K562 (cell line): ENCODE data around the gene RIT2. TPM values are rescaled to one million over a fixed set of nuclear protein-coding genes. Genes with fewer than 3 reads are reported as not detected.

Experiments used
- ATAC-seq: fragments of 200-7000 bp; cut with Tn5 transposase; 3 replicates; pipeline ENCODE4 v1.9.1; 2020; ENCODE audit warnings: moderate library complexity
- BruUV-seq: library from RNA; stranded (reverse); fragments of 400-500 nt; replicated peaks from 2 replicates; lab custom pipeline; 2021; lab: Mats Ljungman, UMichigan
- CTCF ChIA-PET: fragments of 300-600 bp; formaldehyde crosslinking; extraction: SDS; loops from one replicate; lab custom pipeline; 2021; ENCODE audit warnings: low intra/inter-chr PET ratio; lab: Yijun Ruan, JAX
- POLR2A ChIA-PET: fragments of 300-600, 350-650 bp; sonication (Branson Sonifier 250); formaldehyde crosslinking; extraction: SDS; loops from one replicate; lab custom pipeline; 2021; ENCODE audit warnings: antibody characterized with exemption, inconsistent platforms; lab: Yijun Ruan, JAX
- DNase-seq, 4 experiments: peaks; one replicate each; pipeline versions ENCODE4 v3.0.0 to v3.0.0-alpha.2; 2011 to 2018; ENCODE audit warnings: low spot score in 3 of 4, mixed read lengths in 3 of 4; ENCODE audit errors: extremely low read depth in 1 of 4
- FAIRE-seq: peaks from 2 replicates; lab custom pipeline; 2011; peaks lifted over from hg19 to GRCh38; lab: Jason Lieb, UNC
- H2AFZ ChIP-seq: 2 replicates; pipeline ENCODE4 v1.6.0; 2011; ENCODE audit warnings: low read depth, low read length, control low read depth, inconsistent platforms
- H3K27ac ChIP-seq: fragments of 200-600 bp; 3 replicates; pipeline ENCODE4 v1.8.0; 2011; ENCODE audit warnings: low read depth, mild to moderate bottlenecking, control low read depth, inconsistent platforms, low read length, moderate library complexity, mixed read lengths; ENCODE audit errors: extremely low read depth
- H3K27me3 ChIP-seq, 2 experiments: fragments of 300-600 bp in 1 of 2; 2 replicates in 1 of 2; 3 replicates in 1 of 2; pipeline versions ENCODE4 v1.6.0 to v1.8.0; 2011; ENCODE audit warnings: inconsistent platforms in 2 of 2, low read length in 2 of 2, mild to moderate bottlenecking in 1 of 2, mixed read lengths in 1 of 2, moderate library complexity in 1 of 2; ENCODE audit not compliant: control insufficient read depth in 2 of 2, insufficient read depth in 2 of 2
- H3K36me3 ChIP-seq: fragments of 300-600 bp; 3 replicates; pipeline ENCODE4 v1.8.0; 2011; ENCODE audit warnings: mild to moderate bottlenecking, low read length, inconsistent platforms; ENCODE audit not compliant: control insufficient read depth, insufficient read depth
- H3K4me1 ChIP-seq, 2 experiments: fragments of 200-600 bp in 1 of 2; replicated peaks in 1 of 2; 2 replicates in 1 of 2; 3 replicates in 1 of 2; pipeline versions ENCODE4 v1.5.1 to v1.8.0; 2011; ENCODE audit warnings: inconsistent platforms in 2 of 2, low read length in 2 of 2, mild to moderate bottlenecking in 1 of 2, mixed read lengths in 1 of 2, moderate library complexity in 1 of 2; ENCODE audit not compliant: control insufficient read depth in 2 of 2, insufficient read depth in 2 of 2
- H3K4me2 ChIP-seq: 2 replicates; pipeline ENCODE4 v1.6.1; 2011; ENCODE audit warnings: low read length, control low read depth, inconsistent platforms, mixed read lengths; ENCODE audit not compliant: insufficient read depth
- H3K4me3 ChIP-seq: fragments of 200-600 bp; sonication (generic), shearing (Covaris generic); 2 replicates; pipeline ENCODE4 v1.5.1; 2016; ENCODE audit warnings: control low read depth, inconsistent platforms
- H3K79me2 ChIP-seq: fragments of 200-600 bp; 3 replicates; pipeline ENCODE4 v1.8.0; 2011; ENCODE audit warnings: low read length, inconsistent platforms; ENCODE audit not compliant: control insufficient read depth, insufficient read depth
- H3K9ac ChIP-seq, 2 experiments: 2 replicates each; pipeline versions ENCODE4 v1.6.0 to v1.6.1; 2011; ENCODE audit warnings: low read depth in 2 of 2, low read length in 2 of 2, control low read depth in 1 of 2, inconsistent platforms in 1 of 2, mild to moderate bottlenecking in 1 of 2, mixed read lengths in 1 of 2; ENCODE audit not compliant: insufficient read depth in 1 of 2
- H3K9me1 ChIP-seq: one replicate; pipeline ENCODE4 v1.6.0; 2011; ENCODE audit warnings: inconsistent platforms, mild to moderate bottlenecking, low read length, moderate library complexity; ENCODE audit not compliant: control insufficient read depth, insufficient read depth
- H3K9me3 ChIP-seq: replicated peaks from 2 replicates; pipeline ENCODE4 v1.5.1; 2011; ENCODE audit warnings: low read depth, low read length, inconsistent platforms; ENCODE audit not compliant: control insufficient read depth, insufficient read depth
- H4K20me1 ChIP-seq: replicated peaks from 2 replicates; pipeline ENCODE4 v1.6.1; 2011; ENCODE audit warnings: low read length, inconsistent platforms, mixed read lengths; ENCODE audit not compliant: control insufficient read depth, insufficient read depth
- BDP1 ChIP-seq: IDR thresholded peaks from 3 replicates; pipeline ENCODE4 v1.6.1; 2011; ENCODE audit not compliant: insufficient read length, insufficient read depth
- CHD4 ChIP-seq: fragments of 200-600 bp; sonication (generic); IDR thresholded peaks from 3 replicates; pipeline ENCODE4 v1.6.1; 2012; ENCODE audit warnings: low read depth, mild to moderate bottlenecking, mixed read lengths, low read length, inconsistent platforms; ENCODE audit not compliant: insufficient read depth, insufficient replicate concordance, poor library complexity, severe bottlenecking
- FOXA1 ChIP-seq: fragments of 450-650 bp; IDR thresholded peaks from 2 replicates; pipeline ENCODE4 v1.6.1; 2016; ENCODE audit warnings: mild to moderate bottlenecking, borderline replicate concordance
- HDAC6 ChIP-seq: IDR thresholded peaks from 2 replicates; pipeline ENCODE4 v1.6.1; 2012; ENCODE audit warnings: low read depth, mild to moderate bottlenecking, control low read depth, inconsistent platforms, low read length, moderate library complexity
- KAT8 ChIP-seq: fragments of 450-650 bp; IDR thresholded peaks from 2 replicates; pipeline ENCODE4 v1.6.1; 2016; ENCODE audit warnings: low read depth, mild to moderate bottlenecking
- KLF13 ChIP-seq: fragments of 450-650 bp; IDR thresholded peaks from 2 replicates; pipeline ENCODE4 v1.6.1; 2016; ENCODE audit warnings: missing genetic modification characterization, low read depth, mild to moderate bottlenecking, missing compliant biosample characterization, moderate library complexity, borderline replicate concordance
- RAD21 ChIP-seq, 2 experiments: fragments of 250-450 bp in 1 of 2; fragments of 450-650 bp in 1 of 2; sonication (Bioruptor Pico) in 1 of 2; formaldehyde crosslinking in 1 of 2; IDR thresholded peaks in 1 of 2; conservative IDR thresholded peaks in 1 of 2; 2 replicates each; pipeline versions ENCODE4 v1.4.0 to v1.8.0; 2020 to 2022; ENCODE audit warnings: mild to moderate bottlenecking in 2 of 2, moderate library complexity in 1 of 2
- ZNF23 ChIP-seq: fragments of 250-450 bp; sonication (Bioruptor Pico); IDR thresholded peaks from 2 replicates; pipeline ENCODE4 v1.4.0; 2020; ENCODE audit warnings: mild to moderate bottlenecking
- ZNF277 ChIP-seq: fragments of 250-450 bp; sonication (Bioruptor Pico); IDR thresholded peaks from 2 replicates; pipeline ENCODE4 v1.8.0; 2022; ENCODE audit warnings: inconsistent platforms, mild to moderate bottlenecking, moderate library complexity, borderline replicate concordance
- ZNF444 ChIP-seq: fragments of 250-450 bp; sonication (Bioruptor Pico); IDR thresholded peaks from 2 replicates; pipeline ENCODE4 v1.4.0; 2020; ENCODE audit warnings: mild to moderate bottlenecking, moderate library complexity
- ZNF551 ChIP-seq: fragments of 250-450 bp; sonication (Bioruptor Pico); IDR thresholded peaks from 2 replicates; pipeline ENCODE4 v1.5.0; 2021; ENCODE audit warnings: mild to moderate bottlenecking, moderate library complexity
- ZNF76 ChIP-seq: fragments of 250-450 bp; sonication (Bioruptor Pico); IDR thresholded peaks from 2 replicates; pipeline ENCODE4 v1.4.0; 2020; ENCODE audit warnings: mild to moderate bottlenecking, moderate library complexity, borderline replicate concordance
- whole genome bisulfite sequencing: fragments of 100-300 bp; shearing (Covaris generic); methylation state at CpG from one replicate; pipeline ENCODE4 v1.1.6; 2016; ENCODE audit warnings: low coverage, mixed read lengths; ENCODE audit not compliant: insufficient coverage; ENCODE audit errors: missing lambda C conversion rate; 5-methylcytosine and 5-hydroxymethylcytosine counted together
- in situ Hi-C: fragments of 300-500 bp; cut with MboI; formaldehyde crosslinking; loops from 4 replicates; pipeline ENCODE4 v1.15.0; 2018; ENCODE audit warnings: inconsistent platforms, mixed read lengths
- intact Hi-C: fragments of 100-400 bp; cut with micrococcal nuclease; formaldehyde crosslinking; loops from 2 replicates; pipeline ENCODE4 v1.14.2; 2022
- polyA plus RNA-seq, 8 experiments: library from polyadenylated mRNA; depleted of rRNA in 4 of 8; stranded (reverse) in 5 of 8; unstranded in 3 of 8; fragments of >200 nt; fragmentation: Nextera tagmentation in 2 of 8; fragmentation: Illumina TruSeq in 1 of 8; extraction: Ambion mirVana in 2 of 8; extraction: Trizol in 1 of 8; gene quantifications; 2 replicates each; pipeline versions ENCODE4 v1.2.1 to v1.2.3, GENCODE V29; 2011 to 2014; ENCODE audit warnings: inconsistent platforms in 1 of 8, missing spikeins in 1 of 8
- total RNA-seq, 7 experiments: library from RNA; depleted of rRNA in 6 of 7; stranded (reverse); fragments of >200 nt in 6 of 7; fragmentation: Illumina TruSeq in 2 of 7; extraction: Trizol in 2 of 7; gene quantifications; 2 replicates each; pipeline versions ENCODE4 v1.2.1 to v1.2.3, GENCODE V29; 2011 to 2021; ENCODE audit warnings: low replicate concordance in 1 of 7

RIT2 gene
- total and polyA plus RNA-seq, 9 of the 15 experiments (the other 6 are each of a cell fraction or from before 2014, with no cell fraction given) = not detected

GRCh38 chr18:42734520-42734919 is 381.0 kb downstream of the RIT2 start:
- no peak overlapping the region for H3K4me3 ChIP-seq
- in situ Hi-C loops (no loop called here), intact Hi-C loops (no loop called here)
- ATAC-seq (no peak), FAIRE-seq (no peak), DNase-seq (no peak)
- no peak overlapping the region for H3K4me2 ChIP-seq
- H4K20me1 ChIP-seq = no peaks in the 10 kb centered on the region
- no peaks in the 10 kb centered on the region for H3K9me3 ChIP-seq
- ChIA-PET POLR2A (no interaction called here), CTCF (no interaction called here)
- no peak for TF ChIP-seq FOXA1
- TF ChIP-seq ZNF23 (CRISPR knock-in tag) = no peak
- no peak for TF ChIP-seq HDAC6
- no peak for TF ChIP-seq KLF13
- TF ChIP-seq CHD4 = no peak
- TF ChIP-seq ZNF277 (CRISPR knock-in tag) = no peak
- no peak for TF ChIP-seq ZNF76 (CRISPR knock-in tag)
- no peak for TF ChIP-seq BDP1
- TF ChIP-seq KAT8 = no peak
- TF ChIP-seq ZNF444 = no peak
- no peak for TF ChIP-seq ZNF551 (CRISPR knock-in tag)
- no peak for TF ChIP-seq RAD21 (CRISPR knock-in tag; conservative IDR thresholded peaks at IDR 0.05 in 1 of 2, IDR thresholded peaks at IDR 0.05 in 1 of 2)
- WGBS = 0% methylated on average over 1 of the region's 3 CpGs
- H3K9ac ChIP-seq = no peak overlapping the region
- no peaks in the 10 kb centered on the region for H3K4me1 ChIP-seq
- H2AFZ ChIP-seq = no peak overlapping the region
- BruUV-seq = no TSS peak
- H3K27ac ChIP-seq = no peak overlapping the region
- H3K36me3 ChIP-seq = no peaks in the 10 kb centered on the region
- H3K79me2 ChIP-seq = no peaks in the 10 kb centered on the region
- no peaks in the 10 kb centered on the region for H3K27me3 ChIP-seq
- no peaks in the 10 kb centered on the region for H3K9me1 ChIP-seq
